H1 (cell line): ENCODE measurements around the gene TAS1R1. TPM values are rescaled to one million over a fixed set of nuclear protein-coding genes. Genes with fewer than 3 reads are reported as not detected.

Experiments
- CTCF ChIA-PET: fragments of 300-600 bp; sonication (Branson Sonifier 250); formaldehyde crosslinking; loops from one replicate; lab custom pipeline; 2021; ENCODE audit not compliant: partially characterized antibody; lab: Charles Lee
- POLR2A ChIA-PET: fragments of 300-600 bp; sonication (Branson Sonifier 250); formaldehyde crosslinking; loops from one replicate; lab custom pipeline; 2021; ENCODE audit warnings: inconsistent platforms; ENCODE audit not compliant: partially characterized antibody; lab: Charles Lee
- DNase-seq, 2 experiments: peaks; one replicate each; pipeline versions ENCODE4 v3.0.0 to v3.0.0-alpha.2; 2010 to 2022; ENCODE audit warnings: low spot score in 2 of 2, low read depth in 1 of 2, mixed read lengths in 1 of 2
- FAIRE-seq: peaks from 2 replicates; lab custom pipeline; 2011; peaks lifted over from hg19 to GRCh38; lab: Jason Lieb, UNC
- H2AFZ ChIP-seq: 2 replicates; pipeline ENCODE4 v1.8.1; 2012; ENCODE audit warnings: low read length, inconsistent platforms
- H2AK5ac ChIP-seq: 2 replicates; pipeline ENCODE4 v1.6.1; 2013; ENCODE audit warnings: low read depth, low read length
- H2BK120ac ChIP-seq: replicated peaks from 2 replicates; pipeline ENCODE3; 2013; ENCODE audit warnings: low read depth, low read length, inconsistent platforms
- H2BK12ac ChIP-seq: 2 replicates; pipeline ENCODE4 v1.6.1; 2013; ENCODE audit warnings: low read depth, low read length
- H2BK15ac ChIP-seq: 2 replicates; pipeline ENCODE4 v1.6.1; 2013; ENCODE audit warnings: low read length
- H2BK20ac ChIP-seq: 2 replicates; pipeline ENCODE4 v1.6.1; 2013; ENCODE audit warnings: low read length
- H2BK5ac ChIP-seq: 2 replicates; pipeline ENCODE4 v1.6.1; 2013; ENCODE audit warnings: low read depth, low read length
- H3K14ac ChIP-seq: 2 replicates; pipeline ENCODE4 v1.6.1; 2013; ENCODE audit warnings: inconsistent platforms; ENCODE audit not compliant: insufficient read length
- H3K18ac ChIP-seq: 2 replicates; pipeline ENCODE4 v1.6.1; 2013; ENCODE audit warnings: low read length; ENCODE audit errors: extremely low read depth
- H3K23ac ChIP-seq: 2 replicates; pipeline ENCODE4 v1.6.1; 2013; ENCODE audit warnings: inconsistent platforms; ENCODE audit not compliant: insufficient read length
- H3K23me2 ChIP-seq: 2 replicates; pipeline ENCODE4 v1.6.1; 2013; ENCODE audit warnings: low read depth, low read length
- H3K27ac ChIP-seq: 2 replicates; pipeline ENCODE4 v1.6.1; 2011; ENCODE audit warnings: low read depth, low read length, inconsistent platforms
- H3K27me3 ChIP-seq, 4 experiments: replicated peaks in 1 of 4; 1 replicate in 1 of 4; 2 replicates in 3 of 4; pipeline versions ENCODE4 v1.6.1 to v1.8.1; 2011 to 2013; ENCODE audit warnings: low read length in 3 of 4, mild to moderate bottlenecking in 3 of 4, inconsistent platforms in 2 of 4, mixed read lengths in 2 of 4, moderate library complexity in 1 of 4; ENCODE audit not compliant: control insufficient read depth in 3 of 4, insufficient read depth in 3 of 4; ENCODE audit errors: extremely low read depth in 1 of 4
- H3K36me3 ChIP-seq, 4 experiments: 2 replicates each; pipeline versions ENCODE4 v1.6.1 to v1.8.1; 2011 to 2013; ENCODE audit warnings: mild to moderate bottlenecking in 4 of 4, low read length in 3 of 4, moderate library complexity in 2 of 4, control low read depth in 1 of 4, inconsistent platforms in 1 of 4; ENCODE audit not compliant: insufficient read depth in 4 of 4, control insufficient read depth in 2 of 4
- H3K4ac ChIP-seq: replicated peaks from 2 replicates; pipeline ENCODE3; 2013; ENCODE audit warnings: low read length, low read depth, mixed read lengths, inconsistent platforms; ENCODE audit not compliant: insufficient read length
- H3K4me1 ChIP-seq, 4 experiments: replicated peaks in 1 of 4; 1 replicate in 1 of 4; 2 replicates in 3 of 4; pipeline versions ENCODE4 v1.6.1 to v1.8.1; 2011 to 2013; ENCODE audit warnings: low read length in 3 of 4, inconsistent platforms in 2 of 4, mixed read lengths in 1 of 4; ENCODE audit not compliant: insufficient read depth in 4 of 4, control insufficient read depth in 3 of 4
- H3K4me2 ChIP-seq, 2 experiments: 2 replicates each; pipeline versions ENCODE4 v1.6.1 to v1.8.1; 2011 to 2013; ENCODE audit warnings: low read depth in 2 of 2, low read length in 2 of 2, control low read depth in 1 of 2, inconsistent platforms in 1 of 2, mild to moderate bottlenecking in 1 of 2; ENCODE audit not compliant: insufficient read depth in 1 of 2
- H3K4me3 ChIP-seq, 4 experiments: fragments of 200-600, 300-600 bp in 1 of 4; sonication (generic), shearing (Covaris generic), sonication (Bioruptor Twin) in 1 of 4; 2 replicates each; pipeline versions ENCODE4 v1.5.1 to v1.8.1; 2011 to 2016; ENCODE audit warnings: low read length in 4 of 4, low read depth in 3 of 4, control low read depth in 2 of 4, inconsistent platforms in 2 of 4, mild to moderate bottlenecking in 2 of 4, mixed read lengths in 1 of 4, moderate library complexity in 1 of 4; ENCODE audit not compliant: insufficient read depth in 2 of 4; ENCODE audit errors: extremely low read depth in 1 of 4
- H3K56ac ChIP-seq: replicated peaks from 2 replicates; pipeline ENCODE3; 2013; ENCODE audit warnings: low read depth, mild to moderate bottlenecking, mixed read lengths, low read length, inconsistent platforms; ENCODE audit not compliant: insufficient read length
- H3K79me1 ChIP-seq: 2 replicates; pipeline ENCODE4 v1.6.1; 2013; ENCODE audit warnings: low read depth, low read length, control low read depth
- H3K79me2 ChIP-seq, 2 experiments: 2 replicates each; pipeline versions ENCODE4 v1.6.1 to v1.8.1; 2012 to 2013; ENCODE audit warnings: low read length in 2 of 2, mild to moderate bottlenecking in 2 of 2, inconsistent platforms in 1 of 2; ENCODE audit not compliant: insufficient read depth in 2 of 2, control insufficient read depth in 1 of 2
- H3K9ac ChIP-seq, 4 experiments: replicated peaks in 1 of 4; 1 replicate in 1 of 4; 2 replicates in 3 of 4; pipeline versions ENCODE4 v1.6.1 to v1.8.1; 2011 to 2013; ENCODE audit warnings: low read depth in 3 of 4, low read length in 3 of 4, control low read depth in 2 of 4, mild to moderate bottlenecking in 2 of 4, moderate library complexity in 2 of 4, inconsistent platforms in 1 of 4; ENCODE audit errors: extremely low read depth in 1 of 4
- H3K9me3 ChIP-seq, 2 experiments: 2 replicates each; pipeline versions ENCODE4 v1.6.1 to v1.8.1; 2012 to 2013; ENCODE audit warnings: mild to moderate bottlenecking in 2 of 2, moderate library complexity in 2 of 2, control low read depth in 1 of 2, inconsistent platforms in 1 of 2, low read depth in 1 of 2, low read length in 1 of 2, mixed read lengths in 1 of 2; ENCODE audit not compliant: insufficient read depth in 2 of 2
- H4K20me1 ChIP-seq, 2 experiments: replicated peaks in 1 of 2; 2 replicates each; pipeline versions ENCODE3 to v1.8.1; 2011 to 2013; ENCODE audit warnings: inconsistent platforms in 2 of 2, low read length in 2 of 2, mild to moderate bottlenecking in 1 of 2; ENCODE audit not compliant: insufficient read depth in 2 of 2, control insufficient read depth in 1 of 2
- H4K5ac ChIP-seq: 2 replicates; pipeline ENCODE4 v1.6.1; 2013; ENCODE audit warnings: low read length, low read depth, mixed read lengths, inconsistent platforms; ENCODE audit not compliant: insufficient read length
- H4K8ac ChIP-seq: 2 replicates; pipeline ENCODE4 v1.8.0; 2013; ENCODE audit warnings: mild to moderate bottlenecking, moderate library complexity, low read length, inconsistent platforms; ENCODE audit not compliant: insufficient read depth; ENCODE audit errors: extremely low read depth
- H4K91ac ChIP-seq: replicated peaks from 2 replicates; pipeline ENCODE3; 2013; ENCODE audit warnings: low read length, mixed read lengths, inconsistent platforms; ENCODE audit not compliant: insufficient read length
- HDAC2 ChIP-seq, 2 experiments: fragments of 300-600 bp in 1 of 2; sonication (generic) in 1 of 2; IDR thresholded peaks; 2 replicates each; pipeline ENCODE4 v1.6.1; 2011 to 2012; ENCODE audit warnings: low read depth in 2 of 2, low read length in 2 of 2, mild to moderate bottlenecking in 2 of 2, moderate library complexity in 2 of 2, borderline replicate concordance in 1 of 2, inconsistent platforms in 1 of 2
- KDM4A ChIP-seq: IDR thresholded peaks from one replicate; pipeline ENCODE4 v1.7.1; 2012; ENCODE audit warnings: low read depth, mild to moderate bottlenecking, moderate library complexity, low read length, inconsistent platforms; ENCODE audit not compliant: severe bottlenecking
- MAFK ChIP-seq: IDR thresholded peaks from 2 replicates; pipeline ENCODE4 v1.6.1; 2012; ENCODE audit warnings: low read depth, mild to moderate bottlenecking, improper control_type of control experiment, low read length
- NRF1 ChIP-seq: IDR thresholded peaks from 2 replicates; pipeline ENCODE4 v1.6.1; 2011; ENCODE audit warnings: mild to moderate bottlenecking, low read depth, low read length, improper control_type of control experiment
- PHF8 ChIP-seq: fragments of 200-600 bp; sonication (generic); conservative IDR thresholded peaks from 2 replicates; pipeline ENCODE4 v1.7.1; 2012; ENCODE audit warnings: low read depth, mild to moderate bottlenecking, inconsistent platforms, low read length, moderate library complexity
- POLR2A ChIP-seq, 2 experiments: IDR thresholded peaks; 1 replicate in 1 of 2; 2 replicates in 1 of 2; pipeline ENCODE4 v1.6.1; 2011; ENCODE audit warnings: low read depth in 2 of 2, low read length in 2 of 2, mild to moderate bottlenecking in 2 of 2; ENCODE audit errors: control extremely low read depth in 1 of 2
- POU5F1 ChIP-seq: IDR thresholded peaks from 2 replicates; pipeline ENCODE4 v1.6.1; 2011; ENCODE audit warnings: low read depth, mild to moderate bottlenecking, low read length, moderate library complexity
- RBBP5 ChIP-seq: IDR thresholded peaks from 2 replicates; pipeline ENCODE4 v1.7.1; 2012; ENCODE audit warnings: low read depth, mild to moderate bottlenecking, inconsistent platforms, low read length, moderate library complexity, borderline replicate concordance
- YY1 ChIP-seq: IDR thresholded peaks from 2 replicates; pipeline ENCODE4 v1.6.1; 2011; ENCODE audit warnings: low read depth, mild to moderate bottlenecking, low read length
- WGBS, 2 experiments: shearing (Covaris generic) in 1 of 2; methylation state at CpG; one replicate each; pipeline versions ENCODE4 v1.1.6 to v1.1.7; 2013 to 2015; ENCODE audit warnings: low lambda C conversion rate in 2 of 2, mixed read lengths in 2 of 2, inconsistent platforms in 1 of 2, low coverage in 1 of 2, missing lambda C conversion rate in 1 of 2; ENCODE audit not compliant: insufficient replicate concordance in 2 of 2, insufficient coverage in 1 of 2, insufficient read length in 1 of 2; ENCODE audit errors: extremely low coverage in 1 of 2, missing lambda C conversion rate in 1 of 2; 5-methylcytosine and 5-hydroxymethylcytosine counted together
- polyA plus RNA-seq, 7 experiments: library from polyadenylated mRNA; depleted of rRNA in 3 of 7; stranded (reverse) in 5 of 7; unstranded in 2 of 7; fragments of >200 nt in 5 of 7; fragments of 200-250 nt in 2 of 7; gene quantifications; 1 replicate in 5 of 7; 2 replicates in 1 of 7; 4 replicates in 1 of 7; pipeline versions ENCODE4 v1.2.1 to v1.2.3, GENCODE V29; 2011 to 2013; ENCODE audit warnings: missing spikeins in 2 of 7, mixed read lengths in 2 of 7
- total RNA-seq: library from RNA; stranded (reverse); fragmentation: NEBNext Ultra II Directional; extraction: Animal tissue kit (Norgen Biotek cat#: 25700); gene quantifications from 2 replicates; pipeline ENCODE4 v1.2.1, GENCODE V29; 2021

TAS1R1 gene
- total and polyA plus RNA-seq, 2 of the 8 experiments (the other 6 are each of a cell fraction or from before 2014, with no cell fraction given) = 0.26 TPM; not detected in 1

- H3K23me2 ChIP-seq = peaks cover 5% of the 10 kb centered on the region
- no peak overlapping the region for H3K56ac ChIP-seq
- H2AFZ ChIP-seq = no peak overlapping the region
- H2BK12ac ChIP-seq = no peak overlapping the region
- H3K27me3 ChIP-seq = no peaks in the 10 kb centered on the region; a peak in 2 of 7 replicates
- peak overlapping the region; percentile 40 for H4K8ac ChIP-seq
- no peak overlapping the region for H2BK15ac ChIP-seq
- H3K4ac ChIP-seq = peak overlapping the region; percentile 44
- H4K5ac ChIP-seq = no peak overlapping the region
- no peak overlapping the region for H2AK5ac ChIP-seq
- peaks cover 0 to 17% (median 13%) of the 10 kb centered on the region in 4 experiments; a peak in 6 of 7 replicates for H3K4me1 ChIP-seq
- H3K14ac ChIP-seq = no peak overlapping the region
- no peak overlapping the region for H2BK20ac ChIP-seq
- 10% methylated on average over 12 of the region's 30 CpGs; no CpG with 5 or more reads in 1 of the 2 experiments for WGBS, 2 experiments
- no peak overlapping the region for H3K23ac ChIP-seq
- no peak overlapping the region; the same call in 1 of the 2 replicates for H3K27ac ChIP-seq
- ChIA-PET POLR2A (interaction anchor here (1.1 to 17.4 kb wide), 8 partner anchors 9 to 27 kb away, joined by 3 to 196 read pairs (median 4); partner anchors contain the start of gene KLHL21), CTCF (interaction anchor here (0.6 to 4.3 kb wide), 15 partner anchors 9 to 363 kb away, joined by 3 to 23 read pairs (median 4); partner anchors contain the start of genes NOL9 and TAS1R1)
- peak overlapping the region; percentile 76; the same call in 1 of the 2 replicates for H2BK5ac ChIP-seq
- H3K4me2 ChIP-seq = peak overlapping the region; percentile 87 to 93
- no peak overlapping the region for H2BK120ac ChIP-seq
- H3K79me1 ChIP-seq = peaks cover 8% of the 10 kb centered on the region
- H3K9ac ChIP-seq = peak overlapping the region; percentile 26 to 60 (median 54); a peak in 5 of 7 replicates
- H3K79me2 ChIP-seq = peaks cover 0 to 13% of the 10 kb centered on the region in 2 experiments; a peak in 1 of 4 replicates
- H3K36me3 ChIP-seq = no peaks in the 10 kb centered on the region; a peak in 1 of 8 replicates
- H4K20me1 ChIP-seq = peaks cover 0 to 19% of the 10 kb centered on the region in 2 experiments
- FAIRE-seq = no peak
- H3K4me3 ChIP-seq = peak overlapping the region; percentile 66 to 75 (median 72)
- H3K18ac ChIP-seq = no peak overlapping the region
- H3K9me3 ChIP-seq = no peaks in the 10 kb centered on the region
- no peak for DNase-seq
- H4K91ac ChIP-seq = no peak overlapping the region
- TF ChIP-seq POLR2A (IDR thresholded peaks at IDR 0.05; ENCODE audit: control extremely low read depth in 1 of 2, low read depth in 2 of 2, low read length in 2 of 2) (peak in 1 of 2 experiments; percentile 51; a peak in 1 of 3 replicates), NRF1 (no peak), KDM4A (peak; percentile 59), HDAC2 (IDR thresholded peaks at IDR 0.05; ENCODE audit: borderline replicate concordance in 1 of 2, low read depth in 2 of 2, low read length in 2 of 2) (peak in 1 of 2 experiments; percentile 70; a peak in 1 of 4 replicates), PHF8 (peak; percentile 88), MAFK (no peak), RBBP5 (0 out of 2 replicates have a peak, but pooled peaks have one; percentile 49), YY1 (peak; percentile 67; the same call in 1 of the 2 replicates), POU5F1 (no peak)
Measured at GRCh38 chr1:6580119-6580592, 25.0 kb downstream of the TAS1R1 start.
